ENCODE data around the gene AP4E1. TPM values are rescaled to one million over a fixed set of nuclear protein-coding genes. Genes with fewer than 3 reads are reported as not detected.
A peak's percentile ranks its signal among the peaks of the same experiment; 100 is the strongest.

Gene AP4E1
- total and polyA plus RNA-seq, 2 of the 4 experiments (the other 2 are of a cell fraction) = 3.1 to 6.8 TPM

GRCh38 chr15:50890751-50891150 lies 17.7 kb upstream of the AP4E1 start:
- H3K36me3 ChIP-seq (ENCODE audit: control insufficient read depth, insufficient read depth, low read length) = no peaks in the 10 kb centered on the region
- no peaks in the 10 kb centered on the region for H3K79me1 ChIP-seq (ENCODE audit: low read depth in 1 of 2, low read length in 2 of 2)
- WGBS, 2 experiments (ENCODE audit: extremely low coverage in 2 of 2, insufficient read length in 1 of 2) = no CpG with 5 or more reads among the region's 5 CpGs
- H2AFZ ChIP-seq (replicated peaks; ENCODE audit: low read length, poor library complexity) = no peak overlapping the region
- no peak overlapping the region for H2BK120ac ChIP-seq (ENCODE audit: low read depth, low read length)
- ChIA-PET POLR2A (ENCODE audit: unreplicated experiment) (no interaction called here), CTCF (interaction anchor here (0.7 to 1.0 kb wide), 2 partner anchors 18 to 51 kb away, joined by 3 to 6 read pairs; partner anchors contain the start of gene AP4E1)
- no peak overlapping the region for H3K27ac ChIP-seq (ENCODE audit: insufficient read depth, low read length)
- dilution Hi-C loops (cut with HindIII; ENCODE audit: low sequenced_read_pairs, unreplicated experiment) (no loop called here), intact Hi-C loops (cut with micrococcal nuclease) (no loop called here), in situ Hi-C loops (cut with MboI; ENCODE audit: low sequenced_read_pairs) (no loop called here)
- no peak overlapping the region for H4K8ac ChIP-seq (ENCODE audit: low read depth in 2 of 2, low read length in 2 of 2)
- H3K9ac ChIP-seq (ENCODE audit: low read depth, low read length) = no peak overlapping the region
- H2BK15ac ChIP-seq (ENCODE audit: low read depth, low read length) = no peak overlapping the region
- no peak overlapping the region for H3K23ac ChIP-seq (ENCODE audit: low read depth, low read length)
- no peak overlapping the region for H3K4me3 ChIP-seq (ENCODE audit: insufficient read depth, low read depth, low read length)
- H2AK9ac ChIP-seq (replicated peaks; ENCODE audit: low read depth, low read length, poor library complexity) = no peak overlapping the region
- ATAC-seq (ENCODE audit: low read depth) (no peak), DNase-seq (peak; percentile 38)
- H2AK5ac ChIP-seq (ENCODE audit: low read depth, low read length) = no peak overlapping the region
- no peaks in the 10 kb centered on the region for H3K27me3 ChIP-seq (ENCODE audit: control insufficient read depth, insufficient read depth, low read length)
- no peaks in the 10 kb centered on the region for H4K20me1 ChIP-seq (ENCODE audit: insufficient read depth, low read length)
- no peak overlapping the region for H2BK20ac ChIP-seq (ENCODE audit: low read depth, low read length)
- no peak overlapping the region for H3K4me2 ChIP-seq (ENCODE audit: low read depth, low read length)
- no peak for TF ChIP-seq RFX5 (IDR thresholded peaks at IDR 0.05; ENCODE audit: low read depth, low read length)
- peak; percentile 48 for TF ChIP-seq RCOR1 (IDR thresholded peaks at IDR 0.05; ENCODE audit: insufficient replicate concordance, low read length)
- H3K56ac ChIP-seq (ENCODE audit: extremely low read depth, insufficient read depth, low read length) = no peak overlapping the region
- H3K18ac ChIP-seq (ENCODE audit: low read depth, low read length) = no peak overlapping the region
- H4K91ac ChIP-seq (ENCODE audit: insufficient read depth, low read depth, low read length) = no peak overlapping the region
- BruUV-seq (replicated peaks) = no TSS peak
- peaks cover 5% of the 10 kb centered on the region for H3K9me3 ChIP-seq (ENCODE audit: control insufficient read depth, insufficient read depth, low read length)
- H3K9me1 ChIP-seq (ENCODE audit: insufficient read depth, low read length) = no peaks in the 10 kb centered on the region
- no peaks in the 10 kb centered on the region for H3K4me1 ChIP-seq (ENCODE audit: control insufficient read depth, insufficient read depth, low read length)
- no peak overlapping the region for H4K5ac ChIP-seq (ENCODE audit: low read depth, low read length)
- no peak overlapping the region for H3K14ac ChIP-seq (replicated peaks; ENCODE audit: low read depth, low read length)
- H2BK5ac ChIP-seq (ENCODE audit: low read depth, low read length, poor library complexity, severe bottlenecking) = no peak overlapping the region
- H3K4ac ChIP-seq (ENCODE audit: low read depth, low read length) = no peak overlapping the region

Data from IMR-90 (cell line).